Measurements from ENCODE around the gene USP40.

DNA sequence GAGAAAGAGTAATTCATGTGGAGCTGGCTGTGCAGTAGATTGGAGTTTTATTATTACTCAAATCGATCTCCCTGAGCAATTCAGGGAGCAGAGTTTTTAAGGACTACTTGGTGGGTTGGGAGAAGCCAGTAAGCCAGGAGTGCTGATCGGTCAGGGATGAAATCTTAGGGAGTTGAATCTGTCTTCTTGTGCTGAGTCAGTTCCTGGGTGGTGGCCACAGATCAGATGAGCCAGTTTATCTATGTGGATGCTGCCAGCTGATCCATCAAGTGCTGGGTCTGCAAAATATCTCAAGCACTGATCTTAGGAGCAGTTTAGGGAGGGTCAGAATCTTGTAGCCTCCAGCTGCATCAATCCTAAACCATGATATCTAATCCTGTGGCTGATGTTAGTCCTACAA is 33.8 kb upstream of the USP40 start:
- TF ChIP-seq, protein P1, sequence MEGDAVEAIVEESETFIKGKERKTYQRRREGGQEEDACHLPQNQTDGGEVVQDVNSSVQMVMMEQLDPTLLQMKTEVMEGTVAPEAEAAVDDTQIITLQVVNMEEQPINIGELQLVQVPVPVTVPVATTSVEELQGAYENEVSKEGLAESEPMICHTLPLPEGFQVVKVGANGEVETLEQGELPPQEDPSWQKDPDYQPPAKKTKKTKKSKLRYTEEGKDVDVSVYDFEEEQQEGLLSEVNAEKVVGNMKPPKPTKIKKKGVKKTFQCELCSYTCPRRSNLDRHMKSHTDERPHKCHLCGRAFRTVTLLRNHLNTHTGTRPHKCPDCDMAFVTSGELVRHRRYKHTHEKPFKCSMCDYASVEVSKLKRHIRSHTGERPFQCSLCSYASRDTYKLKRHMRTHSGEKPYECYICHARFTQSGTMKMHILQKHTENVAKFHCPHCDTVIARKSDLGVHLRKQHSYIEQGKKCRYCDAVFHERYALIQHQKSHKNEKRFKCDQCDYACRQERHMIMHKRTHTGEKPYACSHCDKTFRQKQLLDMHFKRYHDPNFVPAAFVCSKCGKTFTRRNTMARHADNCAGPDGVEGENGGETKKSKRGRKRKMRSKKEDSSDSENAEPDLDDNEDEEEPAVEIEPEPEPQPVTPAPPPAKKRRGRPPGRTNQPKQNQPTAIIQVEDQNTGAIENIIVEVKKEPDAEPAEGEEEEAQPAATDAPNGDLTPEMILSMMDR (IDR thresholded peaks at IDR 0.05): no peak
- no peak for TF ChIP-seq POLR2A (IDR thresholded peaks at IDR 0.05)
- TF ChIP-seq POLR2AphosphoS5 (IDR thresholded peaks at IDR 0.05): no peak
- no peak for TF ChIP-seq EP300 (IDR thresholded peaks at IDR 0.05; ENCODE audit: low read depth)
